GM06990 (cell line): ENCODE measurements around the gene PTGIS.

ENCODE experiments used
- DNase-seq: peaks from one replicate; pipeline ENCODE4 v3.0.0-alpha.2; 2011; ENCODE audit not compliant: insufficient read length; ENCODE audit errors: extremely low read depth
- H3K27me3 ChIP-seq: replicated peaks from 2 replicates; pipeline ENCODE4 v1.6.0; 2011; ENCODE audit warnings: low read length; ENCODE audit not compliant: control insufficient read depth, insufficient read depth
- H3K36me3 ChIP-seq: 2 replicates; pipeline ENCODE4 v1.5.1; 2011; ENCODE audit warnings: low read length; ENCODE audit not compliant: control insufficient read depth, insufficient read depth
- H3K4me3 ChIP-seq: replicated peaks from 2 replicates; pipeline ENCODE4 v1.5.1; 2011; ENCODE audit warnings: low read depth, mild to moderate bottlenecking, control low read depth, low read length
- CTCF ChIP-seq: IDR thresholded peaks from 2 replicates; pipeline ENCODE4 v1.5.1; 2011; ENCODE audit warnings: low read length, control low read depth, mild to moderate bottlenecking, inconsistent platforms; ENCODE audit not compliant: insufficient read depth, poor library complexity, severe bottlenecking

The PTGIS gene

DNA sequence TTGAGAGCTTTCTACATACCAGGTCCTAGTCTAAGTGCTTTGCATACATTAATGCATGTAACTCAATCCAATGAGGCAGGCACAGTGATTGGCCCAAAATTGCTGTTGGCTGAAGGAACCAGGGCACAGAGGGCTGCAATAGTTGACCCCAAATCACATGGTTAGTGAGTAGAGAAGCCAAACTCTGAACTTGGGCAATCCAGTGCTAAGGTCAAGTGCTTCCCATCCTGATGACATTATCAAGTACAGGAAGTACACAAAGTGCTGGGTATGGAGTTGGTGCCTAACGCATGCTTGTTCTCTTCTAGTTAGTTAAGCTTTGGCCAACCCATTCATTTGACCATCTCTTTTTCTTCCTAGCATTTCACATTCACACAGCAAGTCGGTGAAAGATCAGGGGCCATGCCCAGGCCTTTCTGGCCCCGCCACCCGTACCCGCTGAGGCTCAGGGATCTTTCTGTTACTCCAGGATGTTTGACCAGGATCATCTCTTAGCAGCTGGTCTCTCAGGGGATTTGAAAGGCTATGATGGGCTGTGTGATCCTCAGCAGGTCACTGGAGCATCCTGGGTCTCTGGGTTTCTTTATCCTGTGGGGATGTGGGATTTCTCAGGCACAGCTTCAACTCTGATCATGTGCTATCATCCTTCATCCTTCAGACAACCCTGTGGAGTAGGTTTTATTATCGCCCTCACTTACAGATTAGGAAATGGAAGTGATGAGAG, 92.5 kb downstream of the PTGIS start:
- no peak for DNase-seq
- Histone ChIP-seq H3K27me3 (peaks cover 3% of the 10 kb centered on the region), H3K36me3 (no peaks in the 10 kb centered on the region), H3K4me3 (no peak overlapping the region)
- TF ChIP-seq CTCF: no peak

DNA sequence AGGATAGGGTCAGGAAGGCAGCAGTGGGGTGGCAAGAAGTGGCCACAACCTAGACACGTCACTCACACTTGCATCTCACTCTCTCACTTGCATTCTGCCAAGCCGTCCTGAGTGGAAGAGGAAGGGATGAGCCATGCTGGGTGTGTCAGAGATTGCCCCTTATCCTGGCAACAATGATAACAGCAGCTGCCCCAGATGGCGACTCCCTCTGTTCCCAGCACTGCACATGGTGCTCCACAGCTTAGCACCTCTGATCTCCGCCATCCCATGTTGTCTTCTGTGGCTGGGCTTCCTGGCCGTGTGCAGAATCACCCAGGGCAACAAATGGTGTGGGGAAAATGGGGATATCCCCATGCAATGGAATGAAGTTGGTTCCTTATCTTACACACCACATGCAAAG, 96.5 kb downstream of the PTGIS start:
- Histone ChIP-seq H3K36me3 (no peaks in the 10 kb centered on the region), H3K4me3 (no peak overlapping the region), H3K27me3 (peaks cover 4% of the 10 kb centered on the region)
- no peak for TF ChIP-seq CTCF
- DNase-seq: no peak

DNA sequence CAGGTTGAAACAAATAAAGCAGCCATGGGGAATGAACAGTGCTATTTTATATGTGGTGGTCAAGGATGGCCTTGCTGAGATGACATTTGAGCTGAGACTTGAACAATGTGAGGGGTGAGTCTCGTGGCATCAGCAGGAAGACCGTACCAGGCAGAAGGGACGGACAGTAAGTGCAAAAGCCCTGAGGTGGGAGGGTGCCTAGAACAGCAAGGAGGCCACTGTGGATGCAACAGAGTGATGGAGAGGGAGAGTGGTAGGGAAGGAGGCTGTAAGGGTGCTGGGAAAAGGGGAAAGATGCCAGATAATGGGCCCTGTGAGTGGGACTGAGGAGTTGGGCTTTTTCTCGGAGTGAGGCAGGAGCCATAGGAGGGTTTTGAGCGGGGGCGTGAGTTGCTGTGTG, 97.0 kb downstream of the PTGIS start:
- Histone ChIP-seq H3K36me3 (no peaks in the 10 kb centered on the region), H3K27me3 (peaks cover 4% of the 10 kb centered on the region), H3K4me3 (no peak overlapping the region)
- TF ChIP-seq CTCF: no peak
- no peak for DNase-seq

- no peak for TF ChIP-seq CTCF
- no peak for DNase-seq
- Histone ChIP-seq H3K4me3 (no peak overlapping the region), H3K36me3 (no peaks in the 10 kb centered on the region), H3K27me3 (peaks cover 3% of the 10 kb centered on the region)
These were observed 98.9 kb downstream of the PTGIS start for GRCh38 chr20:49469060-49469459.

- Histone ChIP-seq H3K27me3 (peaks cover 3% of the 10 kb centered on the region), H3K4me3 (no peak overlapping the region), H3K36me3 (no peaks in the 10 kb centered on the region)
- TF ChIP-seq CTCF: no peak
- no peak for DNase-seq
These were observed 99.5 kb downstream of the PTGIS start for GRCh38 chr20:49468412-49468811.
